MM.1S (cell line): ENCODE measurements around the gene MEFV.
"Not testable (repeated sequence)": the region's sequence is repeated elsewhere in the genome, so short reads cannot be mapped to it uniquely, and the experiment has no call there.

ENCODE experiments used
- DNase-seq: peaks from one replicate; pipeline ENCODE4 v3.0.0-alpha.2; 2015
- H2AFZ ChIP-seq: fragments of 300-600 bp; sonication (generic); 2 replicates; pipeline ENCODE4 v1.6.0; 2016; ENCODE audit warnings: antibody characterized with exemption, low read length
- H3F3A ChIP-seq: fragments of 300-600 bp; sonication (generic); 2 replicates; pipeline ENCODE4 v1.6.1; 2016; ENCODE audit warnings: mild to moderate bottlenecking, antibody characterized with exemption, low read length, moderate library complexity, mixed read lengths; ENCODE audit not compliant: insufficient read depth
- H3K27ac ChIP-seq: fragments of 300-600 bp; sonication (generic); 2 replicates; pipeline ENCODE4 v1.5.1; 2016; ENCODE audit warnings: mild to moderate bottlenecking, low read length
- H3K27me3 ChIP-seq: fragments of 300-600 bp; sonication (generic); replicated peaks from 2 replicates; pipeline ENCODE4 v1.6.0; 2016; ENCODE audit warnings: low read length; ENCODE audit not compliant: insufficient read depth
- H3K36me3 ChIP-seq: fragments of 300-600 bp; sonication (generic); replicated peaks from 2 replicates; pipeline ENCODE4 v1.6.1; 2016; ENCODE audit warnings: mild to moderate bottlenecking, low read length, mixed read lengths; ENCODE audit not compliant: insufficient read depth
- H3K4me1 ChIP-seq: fragments of 300-600 bp; sonication (generic); 2 replicates; pipeline ENCODE4 v1.6.1; 2016; ENCODE audit warnings: low read length, mixed read lengths
- H3K4me2 ChIP-seq: fragments of 300-600 bp; sonication (generic); 2 replicates; pipeline ENCODE4 v1.6.0; 2016; ENCODE audit warnings: low read depth, low read length
- H3K4me3 ChIP-seq: fragments of 300-600 bp; sonication (generic); 2 replicates; pipeline ENCODE4 v1.5.1; 2016; ENCODE audit warnings: low read length, mixed read lengths
- H3K79me2 ChIP-seq: fragments of 300-600 bp; sonication (generic); 2 replicates; pipeline ENCODE4 v1.6.1; 2016; ENCODE audit warnings: mixed run types, low read length, mixed read lengths
- H3K9ac ChIP-seq: fragments of 300-600 bp; sonication (generic); 2 replicates; pipeline ENCODE4 v1.6.1; 2016; ENCODE audit warnings: low read length, mixed read lengths
- H3K9me2 ChIP-seq: fragments of 300-600 bp; sonication (generic); replicated peaks from 2 replicates; pipeline ENCODE4 v1.6.1; 2016; ENCODE audit warnings: mild to moderate bottlenecking, low read length, mixed read lengths; ENCODE audit not compliant: insufficient read depth
- H3K9me3 ChIP-seq: fragments of 300-600 bp; sonication (generic); replicated peaks from 2 replicates; pipeline ENCODE4 v1.6.1; 2016; ENCODE audit warnings: mild to moderate bottlenecking, low read length, mixed read lengths; ENCODE audit not compliant: insufficient read depth
- H4K20me1 ChIP-seq: fragments of 300-600 bp; sonication (generic); 2 replicates; pipeline ENCODE4 v1.6.1; 2016; ENCODE audit warnings: mild to moderate bottlenecking, low read length, moderate library complexity, mixed read lengths; ENCODE audit not compliant: insufficient read depth
- CTCF ChIP-seq: fragments of 300-600 bp; sonication (generic); IDR thresholded peaks from 2 replicates; pipeline ENCODE4 v1.5.1; 2016; ENCODE audit warnings: antibody characterized with exemption, low read length, mixed read lengths
- EZH2 ChIP-seq: fragments of 300-600 bp; sonication (generic); optimal IDR thresholded peaks from 2 replicates; pipeline ENCODE3; 2017; ENCODE audit warnings: low read depth, mild to moderate bottlenecking, antibody characterized with exemption, low read length, mixed read lengths
- EZH2phosphoT487 ChIP-seq: fragments of 300-600 bp; sonication (generic); IDR thresholded peaks from 2 replicates; pipeline ENCODE4 v1.6.1; 2018; ENCODE audit warnings: antibody characterized with exemption, low read length

Gene MEFV

GRCh38 chr16:3274490-3274889 lies 18.1 kb upstream of the MEFV start:
- Histone ChIP-seq H3K27ac (no peak overlapping the region), H3K9ac (no peak overlapping the region)
- DNase-seq, result peak; percentile 20

GRCh38 chr16:3271281-3271680 lies 14.8 kb upstream of the MEFV start:
- H3K27me3 ChIP-seq, H3K27ac ChIP-seq, H3K4me1 ChIP-seq, H2AFZ ChIP-seq, DNase-seq, H3K4me2 ChIP-seq, H4K20me1 ChIP-seq, H3K4me3 ChIP-seq, H3K79me2 ChIP-seq, H3K9ac ChIP-seq, H3F3A ChIP-seq, H3K36me3 ChIP-seq, H3K9me3 ChIP-seq, H3K9me2 ChIP-seq: not testable (repeated sequence)

More at GRCh38 chr16:3274490-3274889, 18.1 kb upstream of the MEFV start:
- Histone ChIP-seq H3K27me3 (peaks cover 22% of the 10 kb centered on the region; the same call in 1 of the 2 replicates), H3K79me2 (no peaks in the 10 kb centered on the region), H4K20me1 (no peaks in the 10 kb centered on the region), H3F3A (no peaks in the 10 kb centered on the region), H3K4me3 (no peak overlapping the region), H3K36me3 (no peaks in the 10 kb centered on the region), H3K4me1 (no peaks in the 10 kb centered on the region), H3K9me2 (no peaks in the 10 kb centered on the region), H2AFZ (no peak overlapping the region), H3K4me2 (no peak overlapping the region; the same call in 1 of the 2 replicates), H3K9me3 (no peaks in the 10 kb centered on the region)
- TF ChIP-seq EZH2 (no peak), EZH2phosphoT487 (no peak), CTCF (no peak)

- H3K36me3 ChIP-seq, H3K4me1 ChIP-seq, H3F3A ChIP-seq, H3K4me3 ChIP-seq, H2AFZ ChIP-seq, H3K9me3 ChIP-seq, H3K27me3 ChIP-seq, H3K27ac ChIP-seq, H3K9me2 ChIP-seq, H4K20me1 ChIP-seq, H3K79me2 ChIP-seq, DNase-seq, H3K4me2 ChIP-seq, H3K9ac ChIP-seq: not testable (repeated sequence)
These were observed 14.3 kb upstream of the MEFV start for GRCh38 chr16:3270718-3271117.

GRCh38 chr16:3268294-3268693 lies 11.9 kb upstream of the MEFV start:
- Histone ChIP-seq H3K9me2 (no peaks in the 10 kb centered on the region), H3K27ac (no peak overlapping the region), H3K27me3 (no peaks in the 10 kb centered on the region), H3K4me2 (no peak overlapping the region), H4K20me1 (no peaks in the 10 kb centered on the region), H3K4me1 (0 out of 2 replicates have a peak, but pooled peaks cover 3% of the 10 kb centered on the region), H3K36me3 (no peaks in the 10 kb centered on the region), H3K9ac (no peak overlapping the region), H3K9me3 (no peaks in the 10 kb centered on the region), H3K79me2 (no peaks in the 10 kb centered on the region), H2AFZ (no peak overlapping the region), H3K4me3 (no peak overlapping the region), H3F3A (peaks cover 7% of the 10 kb centered on the region; the same call in 1 of the 2 replicates)
- TF ChIP-seq EZH2phosphoT487 (no peak), CTCF (no peak), EZH2 (no peak)
- DNase-seq, result no peak
